ENCODE data around the gene ZNF268. TPM values are rescaled to one million over a fixed set of nuclear protein-coding genes. Genes with fewer than 3 reads are reported as not detected.

The ZNF268 gene
- total RNA-seq, 1 experiment from 2014 or later = 23.4 TPM

DNA sequence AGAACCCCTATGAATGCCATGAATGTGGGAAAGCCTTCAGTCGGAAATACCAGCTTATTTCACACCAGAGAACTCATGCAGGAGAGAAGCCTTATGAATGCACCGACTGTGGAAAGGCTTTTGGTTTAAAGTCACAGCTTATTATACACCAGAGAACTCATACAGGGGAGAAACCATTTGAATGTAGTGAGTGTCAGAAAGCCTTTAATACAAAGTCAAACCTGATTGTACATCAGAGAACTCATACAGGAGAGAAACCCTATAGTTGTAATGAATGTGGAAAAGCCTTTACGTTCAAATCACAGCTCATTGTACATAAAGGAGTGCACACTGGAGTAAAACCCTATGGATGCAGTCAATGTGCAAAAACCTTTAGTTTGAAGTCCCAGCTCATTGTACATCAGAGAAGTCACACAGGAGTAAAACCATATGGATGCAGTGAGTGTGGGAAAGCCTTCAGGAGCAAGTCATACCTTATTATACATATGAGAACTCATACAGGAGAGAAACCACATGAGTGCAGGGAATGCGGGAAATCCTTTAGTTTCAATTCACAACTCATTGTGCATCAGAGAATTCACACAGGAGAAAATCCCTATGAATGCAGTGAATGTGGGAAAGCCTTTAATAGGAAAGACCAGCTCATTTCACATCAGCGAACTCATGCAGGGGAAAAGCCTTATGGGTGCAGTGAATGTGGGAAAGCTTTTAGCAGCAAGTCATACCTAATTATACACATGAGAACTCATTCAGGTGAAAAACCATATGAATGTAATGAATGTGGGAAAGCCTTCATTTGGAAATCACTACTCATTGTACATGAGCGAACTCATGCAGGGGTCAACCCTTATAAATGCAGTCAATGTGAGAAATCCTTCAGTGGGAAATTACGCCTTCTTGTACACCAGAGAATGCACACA lies 22.3 kb downstream of the ZNF268 start:
- intact Hi-C loops (cut with micrococcal nuclease) = no loop called here

DNA sequence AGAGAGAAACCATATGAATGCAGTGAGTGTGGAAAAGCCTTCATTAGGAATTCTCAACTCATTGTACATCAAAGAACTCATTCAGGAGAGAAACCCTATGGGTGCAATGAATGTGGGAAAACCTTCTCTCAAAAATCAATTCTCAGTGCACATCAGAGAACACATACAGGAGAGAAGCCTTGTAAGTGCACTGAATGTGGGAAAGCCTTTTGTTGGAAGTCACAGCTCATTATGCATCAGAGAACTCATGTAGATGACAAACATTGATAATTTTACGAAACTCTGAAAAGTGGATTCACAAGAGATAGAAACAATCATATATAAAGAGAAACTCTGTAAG lies 22.9 kb downstream of the ZNF268 start:
- no peaks in the 10 kb centered on the region for H3K4me1 Mint-ChIP-seq (ENCODE audit: insufficient read depth, unreplicated experiment)
- ChIA-PET CTCF (no interaction called here), POLR2A (no interaction called here)
- peaks cover 55% of the 10 kb centered on the region for H3K36me3 Mint-ChIP-seq (ENCODE audit: insufficient read depth, unreplicated experiment)
- TF ChIP-seq, protein P1, sequence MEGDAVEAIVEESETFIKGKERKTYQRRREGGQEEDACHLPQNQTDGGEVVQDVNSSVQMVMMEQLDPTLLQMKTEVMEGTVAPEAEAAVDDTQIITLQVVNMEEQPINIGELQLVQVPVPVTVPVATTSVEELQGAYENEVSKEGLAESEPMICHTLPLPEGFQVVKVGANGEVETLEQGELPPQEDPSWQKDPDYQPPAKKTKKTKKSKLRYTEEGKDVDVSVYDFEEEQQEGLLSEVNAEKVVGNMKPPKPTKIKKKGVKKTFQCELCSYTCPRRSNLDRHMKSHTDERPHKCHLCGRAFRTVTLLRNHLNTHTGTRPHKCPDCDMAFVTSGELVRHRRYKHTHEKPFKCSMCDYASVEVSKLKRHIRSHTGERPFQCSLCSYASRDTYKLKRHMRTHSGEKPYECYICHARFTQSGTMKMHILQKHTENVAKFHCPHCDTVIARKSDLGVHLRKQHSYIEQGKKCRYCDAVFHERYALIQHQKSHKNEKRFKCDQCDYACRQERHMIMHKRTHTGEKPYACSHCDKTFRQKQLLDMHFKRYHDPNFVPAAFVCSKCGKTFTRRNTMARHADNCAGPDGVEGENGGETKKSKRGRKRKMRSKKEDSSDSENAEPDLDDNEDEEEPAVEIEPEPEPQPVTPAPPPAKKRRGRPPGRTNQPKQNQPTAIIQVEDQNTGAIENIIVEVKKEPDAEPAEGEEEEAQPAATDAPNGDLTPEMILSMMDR (IDR thresholded peaks at IDR 0.05; ENCODE audit: unreplicated experiment) = no peak
- DNase-seq (ENCODE audit: unreplicated experiment) = no peak
- peaks cover 24% of the 10 kb centered on the region for H3K9me3 Mint-ChIP-seq (ENCODE audit: unreplicated experiment)
- no peaks in the 10 kb centered on the region for H3K27me3 Mint-ChIP-seq (ENCODE audit: insufficient read depth, unreplicated experiment)
- intact Hi-C loops (cut with micrococcal nuclease) = no loop called here
- BruUV-seq (replicated peaks) = no TSS peak
- H3K27ac Mint-ChIP-seq (ENCODE audit: low read depth, unreplicated experiment) = no peak overlapping the region
- no peak overlapping the region for H3K4me3 Mint-ChIP-seq (ENCODE audit: unreplicated experiment)

More for the DNA sequence above, 22.3 kb downstream of the ZNF268 start:
- peak; percentile 13 for DNase-seq (ENCODE audit: unreplicated experiment)
- no peaks in the 10 kb centered on the region for H3K27me3 Mint-ChIP-seq (ENCODE audit: insufficient read depth, unreplicated experiment)
- BruUV-seq (replicated peaks) = no TSS peak
- no peak overlapping the region for H3K27ac Mint-ChIP-seq (ENCODE audit: low read depth, unreplicated experiment)
- no peaks in the 10 kb centered on the region for H3K4me1 Mint-ChIP-seq (ENCODE audit: insufficient read depth, unreplicated experiment)
- peaks cover 55% of the 10 kb centered on the region for H3K36me3 Mint-ChIP-seq (ENCODE audit: insufficient read depth, unreplicated experiment)
- POLR2A ChIA-PET = interaction anchor here (1.1 to 1.5 kb wide), 2 partner anchors 22 to 73 kb away, joined by 3 to 6 read pairs; partner anchors contain the start of genes ZNF10 and ZNF268
- H3K9me3 Mint-ChIP-seq (ENCODE audit: unreplicated experiment) = peaks cover 24% of the 10 kb centered on the region
- CTCF ChIA-PET = interaction anchor here (0.5 to 1.4 kb wide), 3 partner anchors 13 to 99 kb away, joined by 3 to 4 read pairs (median 4); partner anchors contain the start of gene ZNF268
- no peak overlapping the region for H3K4me3 Mint-ChIP-seq (ENCODE audit: unreplicated experiment)
- TF ChIP-seq, protein P1 (IDR thresholded peaks at IDR 0.05; ENCODE audit: unreplicated experiment) = no peak

DNA sequence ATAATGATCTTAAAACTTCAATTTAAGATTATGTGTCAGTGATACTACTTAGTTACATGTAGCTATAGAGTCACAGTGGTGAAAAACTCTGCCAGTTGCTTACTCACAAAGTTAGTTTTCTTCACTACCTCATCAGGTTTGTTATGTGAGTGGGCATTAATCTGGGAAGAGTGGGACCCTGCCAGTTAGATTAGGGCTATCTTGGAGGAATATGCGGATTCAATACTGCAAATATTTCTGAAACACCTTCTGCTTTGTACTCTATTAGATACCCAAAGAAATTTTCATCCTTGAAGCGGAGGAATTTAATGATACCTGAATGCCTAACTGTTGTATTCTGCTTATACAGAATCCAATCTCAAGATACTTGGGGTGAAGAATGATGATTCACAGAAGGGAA lies 25.1 kb downstream of the ZNF268 start:
- Mint-ChIP-seq H3K4me1 (ENCODE audit: insufficient read depth, unreplicated experiment) (no peaks in the 10 kb centered on the region), H3K9me3 (ENCODE audit: unreplicated experiment) (peaks cover 8% of the 10 kb centered on the region), H3K27ac (ENCODE audit: low read depth, unreplicated experiment) (no peak overlapping the region), H3K27me3 (ENCODE audit: insufficient read depth, unreplicated experiment) (no peaks in the 10 kb centered on the region), H3K36me3 (ENCODE audit: insufficient read depth, unreplicated experiment) (peaks cover 33% of the 10 kb centered on the region), H3K4me3 (ENCODE audit: unreplicated experiment) (no peak overlapping the region)
- no TSS peak for BruUV-seq (replicated peaks)
- TF ChIP-seq, protein P1 (IDR thresholded peaks at IDR 0.05; ENCODE audit: unreplicated experiment) = no peak
- intact Hi-C loops (cut with micrococcal nuclease) = no loop called here
- DNase-seq (ENCODE audit: unreplicated experiment) = no peak
- ChIA-PET POLR2A (no interaction called here), CTCF (interaction anchor here (0.8 kb wide), 1 partner anchor 25 kb away, joined by 3 read pairs; no protein-coding TSS in a partner anchor)

DNA sequence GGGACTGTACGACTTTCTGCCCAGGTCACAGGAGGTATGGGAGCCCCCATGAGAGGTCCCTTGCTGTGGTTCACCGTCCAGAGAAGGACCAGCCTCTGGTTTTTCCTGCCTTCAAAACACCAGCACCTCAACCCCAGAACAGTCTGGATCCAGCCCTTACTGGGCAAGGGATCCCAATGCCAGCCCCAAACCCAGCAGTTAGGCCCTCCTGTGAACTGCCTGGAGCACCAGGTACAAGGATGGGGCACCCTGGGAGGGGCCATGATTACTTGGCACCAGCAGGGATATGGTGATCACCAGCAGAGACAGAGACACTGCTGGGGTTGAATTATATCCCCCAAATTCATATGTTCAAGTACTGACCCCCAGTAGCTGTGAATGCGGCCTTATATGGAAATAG lies 34.4 kb downstream of the ZNF268 start:
- no peaks in the 10 kb centered on the region for H3K27me3 Mint-ChIP-seq (ENCODE audit: insufficient read depth, unreplicated experiment)
- DNase-seq (ENCODE audit: unreplicated experiment) = no peak
- H3K36me3 Mint-ChIP-seq (ENCODE audit: insufficient read depth, unreplicated experiment) = no peaks in the 10 kb centered on the region
- no peak overlapping the region for H3K27ac Mint-ChIP-seq (ENCODE audit: low read depth, unreplicated experiment)
- H3K9me3 Mint-ChIP-seq (ENCODE audit: unreplicated experiment) = peaks cover 47% of the 10 kb centered on the region
- ChIA-PET CTCF (interaction anchor here (0.6 kb wide), 1 partner anchor 27 kb away, joined by 3 read pairs; no protein-coding TSS in a partner anchor), POLR2A (no interaction called here)
- H3K4me3 Mint-ChIP-seq (ENCODE audit: unreplicated experiment) = no peak overlapping the region
- intact Hi-C loops (cut with micrococcal nuclease) = no loop called here
- TF ChIP-seq, protein P1 (IDR thresholded peaks at IDR 0.05; ENCODE audit: unreplicated experiment) = no peak
- H3K4me1 Mint-ChIP-seq (ENCODE audit: insufficient read depth, unreplicated experiment) = no peaks in the 10 kb centered on the region
- no TSS peak for BruUV-seq (replicated peaks)

All from MCF 10A (cell line).